Loucy (cell line): ENCODE results near the gene MICU1.

Source experiments
- H2AFZ ChIP-seq: fragments of 200-600 bp; sonication (generic); 2 replicates; pipeline ENCODE4 v1.6.0; 2016; ENCODE audit warnings: antibody characterized with exemption, mild to moderate bottlenecking, low read length, moderate library complexity
- H3F3A ChIP-seq: fragments of 200-600 bp; 2 replicates; pipeline ENCODE4 v1.6.0; 2016; ENCODE audit warnings: antibody characterized with exemption, low read depth, mild to moderate bottlenecking
- H3K27me3 ChIP-seq: fragments of 200-600 bp; sonication (generic); 2 replicates; pipeline ENCODE4 v1.6.1; 2014; ENCODE audit warnings: low read length, mild to moderate bottlenecking; ENCODE audit not compliant: insufficient read depth, poor library complexity, severe bottlenecking
- H3K36me3 ChIP-seq: fragments of 200-600 bp; sonication (generic); 2 replicates; pipeline ENCODE4 v1.6.1; 2016; ENCODE audit warnings: low read length; ENCODE audit not compliant: insufficient read depth
- H3K4me1 ChIP-seq: fragments of 200-600 bp; sonication (generic); 2 replicates; pipeline ENCODE4 v1.5.1; 2014; ENCODE audit warnings: low read length, mild to moderate bottlenecking; ENCODE audit not compliant: insufficient read depth, poor library complexity, severe bottlenecking
- H3K4me2 ChIP-seq: fragments of 200-600 bp; sonication (generic); 2 replicates; pipeline ENCODE4 v1.6.0; 2014; ENCODE audit warnings: antibody characterized with exemption, low read length, low read depth, mild to moderate bottlenecking; ENCODE audit not compliant: poor library complexity, severe bottlenecking
- H3K4me3 ChIP-seq: fragments of 200-600 bp; sonication (generic); 2 replicates; pipeline ENCODE4 v1.5.1; 2014; ENCODE audit warnings: low read length, mild to moderate bottlenecking, mixed read lengths; ENCODE audit not compliant: poor library complexity, severe bottlenecking
- H3K79me2 ChIP-seq: fragments of 200-600 bp; sonication (generic); 2 replicates; pipeline ENCODE4 v1.6.1; 2014; ENCODE audit warnings: low read length; ENCODE audit not compliant: insufficient read depth
- H3K9ac ChIP-seq: fragments of 200-600 bp; sonication (generic); 2 replicates; pipeline ENCODE4 v1.6.0; 2014; ENCODE audit warnings: mild to moderate bottlenecking, low read depth, low read length, moderate library complexity; ENCODE audit not compliant: poor library complexity, severe bottlenecking
- H3K9me2 ChIP-seq: fragments of 200-600 bp; sonication (generic); replicated peaks from 2 replicates; pipeline ENCODE4 v1.6.1; 2016; ENCODE audit warnings: low read depth, low read length, mixed read lengths
- H3K9me3 ChIP-seq: fragments of 200-600 bp; sonication (generic); 2 replicates; pipeline ENCODE4 v1.6.1; 2014; ENCODE audit warnings: mild to moderate bottlenecking, antibody characterized with exemption, low read length, low read depth; ENCODE audit not compliant: insufficient read depth
- H4K20me1 ChIP-seq: fragments of 200-600 bp; sonication (generic); 2 replicates; pipeline ENCODE4 v1.6.0; 2014; ENCODE audit warnings: antibody characterized with exemption, low read length, mild to moderate bottlenecking; ENCODE audit not compliant: insufficient read depth, poor library complexity, severe bottlenecking
- EZH2phosphoT487 ChIP-seq: fragments of 200-600 bp; IDR thresholded peaks from 2 replicates; pipeline ENCODE4 v1.6.1; 2018; ENCODE audit warnings: antibody characterized with exemption, mild to moderate bottlenecking, moderate library complexity, borderline replicate concordance
- TF ChIP-seq, protein P1 (sequence below): fragments of 200-600 bp; sonication (generic); conservative IDR thresholded peaks from 2 replicates; pipeline ENCODE4 v1.5.1; 2014; ENCODE audit warnings: mild to moderate bottlenecking, antibody characterized with exemption, low read length

The MICU1 gene

DNA sequence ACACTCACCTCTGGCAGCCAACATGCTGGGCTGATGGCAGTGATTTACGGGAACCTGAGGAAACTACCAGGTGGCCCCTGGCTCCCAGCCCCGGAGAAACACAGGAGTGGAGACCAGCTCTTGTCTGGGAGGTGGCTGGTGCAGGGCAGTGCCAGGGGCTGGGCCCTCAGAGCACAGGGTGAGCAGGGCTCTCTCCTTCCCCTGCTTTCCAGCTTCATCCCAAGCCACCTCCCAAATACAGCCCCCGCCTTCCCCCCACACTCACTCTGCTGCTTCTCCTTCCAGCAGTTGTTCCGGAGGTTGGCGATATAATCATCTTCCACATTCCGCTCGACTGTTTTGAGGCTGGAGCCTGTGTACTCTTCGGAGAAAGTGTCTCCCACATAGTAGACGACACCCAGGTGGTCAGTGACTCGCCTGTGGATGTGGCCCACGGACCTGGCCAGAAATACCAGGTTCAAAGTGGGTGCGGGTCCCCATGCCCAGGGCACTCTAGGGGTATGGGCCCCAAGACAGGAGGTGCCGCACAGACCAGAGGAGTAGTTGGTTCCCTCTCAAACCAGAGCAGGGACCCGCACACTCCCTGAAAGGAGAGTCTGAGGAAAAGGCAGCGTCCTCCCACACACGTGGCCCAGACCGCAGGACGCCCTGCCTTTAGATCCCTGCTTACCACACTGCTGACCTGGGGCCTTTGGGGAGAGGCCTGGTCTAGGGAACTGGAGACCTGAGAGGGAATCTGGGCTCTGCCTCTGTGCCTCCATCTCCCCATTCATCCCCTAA lies 289.4 kb downstream of the MICU1 start:
- H3K4me1 ChIP-seq, result peaks cover 48% of the 10 kb centered on the region
- peak overlapping the region; percentile 69 for H3K4me3 ChIP-seq
- H3K36me3 ChIP-seq, result peaks cover 22% of the 10 kb centered on the region; the same call in 1 of the 2 replicates
- peak overlapping the region; percentile 80 for H3K4me2 ChIP-seq
- H3K9me2 ChIP-seq, result no peaks in the 10 kb centered on the region
- no peaks in the 10 kb centered on the region for H3K27me3 ChIP-seq
- H2AFZ ChIP-seq, result no peak overlapping the region
- no peaks in the 10 kb centered on the region for H3K9me3 ChIP-seq
- TF ChIP-seq, protein P1, sequence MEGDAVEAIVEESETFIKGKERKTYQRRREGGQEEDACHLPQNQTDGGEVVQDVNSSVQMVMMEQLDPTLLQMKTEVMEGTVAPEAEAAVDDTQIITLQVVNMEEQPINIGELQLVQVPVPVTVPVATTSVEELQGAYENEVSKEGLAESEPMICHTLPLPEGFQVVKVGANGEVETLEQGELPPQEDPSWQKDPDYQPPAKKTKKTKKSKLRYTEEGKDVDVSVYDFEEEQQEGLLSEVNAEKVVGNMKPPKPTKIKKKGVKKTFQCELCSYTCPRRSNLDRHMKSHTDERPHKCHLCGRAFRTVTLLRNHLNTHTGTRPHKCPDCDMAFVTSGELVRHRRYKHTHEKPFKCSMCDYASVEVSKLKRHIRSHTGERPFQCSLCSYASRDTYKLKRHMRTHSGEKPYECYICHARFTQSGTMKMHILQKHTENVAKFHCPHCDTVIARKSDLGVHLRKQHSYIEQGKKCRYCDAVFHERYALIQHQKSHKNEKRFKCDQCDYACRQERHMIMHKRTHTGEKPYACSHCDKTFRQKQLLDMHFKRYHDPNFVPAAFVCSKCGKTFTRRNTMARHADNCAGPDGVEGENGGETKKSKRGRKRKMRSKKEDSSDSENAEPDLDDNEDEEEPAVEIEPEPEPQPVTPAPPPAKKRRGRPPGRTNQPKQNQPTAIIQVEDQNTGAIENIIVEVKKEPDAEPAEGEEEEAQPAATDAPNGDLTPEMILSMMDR, result no peak
- TF ChIP-seq EZH2phosphoT487, result no peak
- peaks cover 3% of the 10 kb centered on the region for H4K20me1 ChIP-seq
- H3F3A ChIP-seq, result peaks cover 6% of the 10 kb centered on the region; the same call in 1 of the 2 replicates
- H3K79me2 ChIP-seq, result peaks cover 27% of the 10 kb centered on the region
- H3K9ac ChIP-seq, result peak overlapping the region; percentile 99

DNA sequence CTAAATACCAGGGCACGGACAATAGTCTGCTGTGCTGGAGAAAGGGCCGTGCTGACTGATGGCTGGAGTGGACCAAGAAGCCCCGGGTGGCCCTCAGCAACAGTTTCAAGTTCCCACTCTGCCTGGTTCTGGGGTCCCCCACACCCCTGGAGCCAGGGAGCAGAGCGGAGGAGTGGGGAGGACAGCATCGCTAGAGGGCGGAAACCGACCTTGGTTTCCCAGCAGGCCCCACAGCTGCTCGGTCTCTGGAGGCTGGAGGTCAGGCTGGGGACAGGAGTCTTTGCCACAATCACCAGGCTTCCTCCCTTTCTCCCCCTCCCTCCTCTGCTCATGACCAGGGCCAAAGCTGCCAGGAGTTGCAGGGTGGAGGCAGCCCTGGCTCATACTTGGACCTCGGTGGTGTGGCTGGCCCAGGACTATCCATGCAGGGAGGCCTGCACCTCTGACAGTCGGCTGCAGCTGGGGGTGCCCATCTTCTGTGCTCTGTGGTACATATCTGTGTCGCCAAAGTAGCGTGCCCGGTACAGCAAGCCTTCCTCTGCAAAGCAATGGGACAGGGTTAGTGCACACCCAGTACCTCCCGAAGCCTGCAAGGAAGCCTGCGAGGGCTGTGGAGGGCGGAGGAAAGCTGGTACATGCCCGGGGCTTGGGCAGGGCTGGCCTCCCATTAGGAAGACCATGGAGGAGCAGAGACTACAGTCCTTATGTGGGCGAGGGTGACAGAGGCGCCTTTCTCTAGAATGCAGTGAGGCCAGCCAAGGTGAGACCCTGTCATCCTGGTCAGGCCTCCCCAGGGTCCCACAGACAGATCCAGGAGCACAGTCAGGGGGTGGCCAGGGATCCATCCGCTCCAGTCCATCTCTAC lies 290.3 kb downstream of the MICU1 start:
- no peaks in the 10 kb centered on the region for H3K9me3 ChIP-seq
- H3K9me2 ChIP-seq, result no peaks in the 10 kb centered on the region
- H3K79me2 ChIP-seq, result peaks cover 27% of the 10 kb centered on the region
- peaks cover 3% of the 10 kb centered on the region for H4K20me1 ChIP-seq
- H3K4me2 ChIP-seq, result peak overlapping the region; percentile 80
- H3K4me3 ChIP-seq, result peak overlapping the region; percentile 69
- H3F3A ChIP-seq, result peaks cover 12% of the 10 kb centered on the region; the same call in 1 of the 2 replicates
- peak overlapping the region; percentile 99 for H3K9ac ChIP-seq
- TF ChIP-seq EZH2phosphoT487, result no peak
- TF ChIP-seq, protein P1, result peak; percentile 29
- H3K36me3 ChIP-seq, result peaks cover 15% of the 10 kb centered on the region; the same call in 1 of the 2 replicates
- peaks cover 55% of the 10 kb centered on the region for H3K4me1 ChIP-seq
- no peaks in the 10 kb centered on the region for H3K27me3 ChIP-seq
- H2AFZ ChIP-seq, result no peak overlapping the region

DNA sequence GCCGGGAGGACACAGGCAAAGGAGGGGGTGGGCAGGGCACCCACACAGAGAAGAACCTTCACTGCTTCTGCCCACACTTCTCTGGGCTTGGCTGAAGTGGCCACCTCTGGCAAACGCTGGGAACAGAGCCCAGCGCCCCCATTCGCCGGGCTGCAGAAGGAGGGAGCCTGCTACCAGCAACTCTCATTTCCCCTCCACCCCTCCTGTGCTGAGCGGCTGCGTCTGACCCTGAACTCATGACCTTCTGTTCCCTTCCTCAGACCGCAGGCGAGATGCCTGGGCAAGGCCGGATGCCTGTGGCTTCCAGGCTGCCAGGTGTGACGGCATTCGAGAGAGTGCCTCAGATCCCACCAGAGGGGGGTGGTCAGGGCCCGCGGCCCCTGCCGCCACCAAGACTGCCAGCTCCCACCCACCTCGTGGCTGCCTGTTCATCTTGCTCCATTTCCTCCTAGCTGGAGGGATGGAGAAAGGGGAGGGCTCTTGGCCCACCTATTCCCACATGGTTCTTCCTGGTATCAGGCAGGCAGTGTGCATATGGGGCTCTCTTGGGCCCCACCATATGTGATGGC lies 291.0 kb downstream of the MICU1 start:
- H3K4me1 ChIP-seq, result peaks cover 61% of the 10 kb centered on the region
- no peaks in the 10 kb centered on the region for H3K27me3 ChIP-seq
- peaks cover 12% of the 10 kb centered on the region; the same call in 1 of the 2 replicates for H3F3A ChIP-seq
- H3K9me2 ChIP-seq, result no peaks in the 10 kb centered on the region
- no peaks in the 10 kb centered on the region for H3K9me3 ChIP-seq
- peak overlapping the region; percentile 97 for H3K4me2 ChIP-seq
- H2AFZ ChIP-seq, result no peak overlapping the region
- peak overlapping the region; percentile 99 for H3K9ac ChIP-seq
- H3K36me3 ChIP-seq, result peaks cover 13% of the 10 kb centered on the region; the same call in 1 of the 2 replicates
- H4K20me1 ChIP-seq, result peaks cover 3% of the 10 kb centered on the region
- peak overlapping the region; percentile 69 for H3K4me3 ChIP-seq
- H3K79me2 ChIP-seq, result peaks cover 30% of the 10 kb centered on the region
- TF ChIP-seq EZH2phosphoT487, result no peak
- TF ChIP-seq, protein P1, result peak; percentile 58
